AG10803 (cell line): ENCODE measurements around the gene PRSS12.

Source experiments
- DNase-seq: peaks from one replicate; pipeline ENCODE4 v3.0.0; 2010; ENCODE audit warnings: low read depth
- H3K4me3 ChIP-seq: 2 replicates; pipeline ENCODE4 v1.5.1; 2011; ENCODE audit warnings: mild to moderate bottlenecking, low read length, control low read depth
- CTCF ChIP-seq: conservative IDR thresholded peaks from 2 replicates; pipeline ENCODE4 v1.5.1; 2011; ENCODE audit warnings: mild to moderate bottlenecking, low read length, control low read depth, inconsistent platforms

The PRSS12 gene

GRCh38 chr4:118286685-118287084 is 66.1 kb downstream of the PRSS12 start:
- DNase-seq, result no peak

GRCh38 chr4:118285931-118286330 is 66.9 kb downstream of the PRSS12 start:
- DNase-seq, result no peak
- TF ChIP-seq CTCF, result no peak
- H3K4me3 ChIP-seq, result no peak overlapping the region

More at GRCh38 chr4:118286685-118287084, 66.1 kb downstream of the PRSS12 start:
- TF ChIP-seq CTCF, result no peak
- no peak overlapping the region for H3K4me3 ChIP-seq

GRCh38 chr4:118284169-118284568 is 68.6 kb downstream of the PRSS12 start:
- no peak overlapping the region for H3K4me3 ChIP-seq
- no peak for TF ChIP-seq CTCF
- no peak for DNase-seq

GRCh38 chr4:118282692-118283091 is 70.1 kb downstream of the PRSS12 start:
- no peak overlapping the region for H3K4me3 ChIP-seq
- no peak for TF ChIP-seq CTCF
- peak; percentile 77 for DNase-seq

GRCh38 chr4:118281611-118282442 is 71.0 kb downstream of the PRSS12 start:
- DNase-seq, result peak; percentile 58
- TF ChIP-seq CTCF, result no peak
- no peak overlapping the region for H3K4me3 ChIP-seq

- H3K4me3 ChIP-seq, result peak overlapping the region; percentile 90
- TF ChIP-seq CTCF, result peak; percentile 70
- DNase-seq, result peak; percentile 73
Observed at GRCh38 chr4:118280501-118281218, 72.1 kb downstream of the PRSS12 start.
